A549 (cell line): ENCODE data around the gene TBXA2R. TPM values are rescaled to one million over a fixed set of nuclear protein-coding genes. Genes with fewer than 3 reads are reported as not detected.

Source experiments
- ATAC-seq, 2 experiments: fragments of 200-7000 bp in 1 of 2; fragments of >200 bp in 1 of 2; cut with Nextera tagmentation in 1 of 2; cut with Tn5 transposase in 1 of 2; 3 replicates each; pipeline versions ENCODE4 v1.8.0 to v1.9.1; 2018 to 2020; ENCODE audit warnings: mild to moderate bottlenecking in 1 of 2, moderate library complexity in 1 of 2
- CTCF ChIA-PET: fragments of 300-600 bp; sonication (Branson Sonifier 250); formaldehyde crosslinking; extraction: SDS; loops from one replicate; lab custom pipeline; 2021; ENCODE audit warnings: antibody characterized with exemption, inconsistent platforms; lab: Yijun Ruan, JAX
- POLR2A ChIA-PET: fragments of 350-600 bp; formaldehyde crosslinking; extraction: SDS; loops from one replicate; lab custom pipeline; 2021; ENCODE audit warnings: antibody characterized with exemption, inconsistent platforms; lab: Yijun Ruan, JAX
- DNase-seq, 2 experiments: peaks; one replicate each; pipeline versions ENCODE4 v3.0.0 to v3.0.0-alpha.2; 2011 to 2016; ENCODE audit warnings: low read depth in 1 of 2, low spot score in 1 of 2
- FAIRE-seq: peaks from 2 replicates; lab custom pipeline; 2011; peaks lifted over from hg19 to GRCh38; lab: Jason Lieb, UNC
- H3K27ac ChIP-seq, 2 experiments: fragments of >200 bp; sonication (Bioruptor Twin); formaldehyde crosslinking; 3 replicates each; pipeline ENCODE4 v1.5.1; 2016 to 2017
- H3K4me1 ChIP-seq: fragments of >200 bp; sonication (Bioruptor Twin); formaldehyde crosslinking; 3 replicates; pipeline ENCODE4 v1.6.1; 2016
- H3K4me2 ChIP-seq: fragments of >200 bp; sonication (Bioruptor Twin); formaldehyde crosslinking; 3 replicates; pipeline ENCODE4 v1.6.1; 2016
- H3K4me3 ChIP-seq: fragments of >200 bp; sonication (Bioruptor Twin); formaldehyde crosslinking; 3 replicates; pipeline ENCODE4 v1.5.1; 2016
- H3K9me3 ChIP-seq: fragments of >200 bp; sonication (Bioruptor Twin); formaldehyde crosslinking; 3 replicates; pipeline ENCODE4 v1.6.1; 2016
- CBX2 ChIP-seq: fragments of 200-600 bp; sonication (generic); IDR thresholded peaks from 2 replicates; pipeline ENCODE4 v1.6.1; 2016; ENCODE audit warnings: low read depth, mild to moderate bottlenecking, borderline replicate concordance
- CEBPB ChIP-seq, 2 experiments: fragments of >200 bp in 1 of 2; sonication (Bioruptor Twin) in 1 of 2; formaldehyde crosslinking in 1 of 2; IDR thresholded peaks; 2 replicates each; pipeline ENCODE4 v1.6.1; 2012 to 2016
- CHD2 ChIP-seq: fragments of 150-350 bp; IDR thresholded peaks from 2 replicates; pipeline ENCODE4 v1.6.1; 2014; ENCODE audit warnings: low read length; ENCODE audit not compliant: partially characterized antibody
- CHD4 ChIP-seq: fragments of 200-600 bp; sonication (generic); IDR thresholded peaks from 2 replicates; pipeline ENCODE4 v1.6.1; 2016; ENCODE audit warnings: antibody characterized with exemption, mild to moderate bottlenecking, borderline replicate concordance
- EHF ChIP-seq: fragments of 250-450 bp; sonication (Bioruptor Pico); IDR thresholded peaks from 2 replicates; pipeline ENCODE4 v1.5.0; 2020; ENCODE audit warnings: mild to moderate bottlenecking
- ESRRA ChIP-seq: fragments of 150-350 bp; IDR thresholded peaks from 2 replicates; pipeline ENCODE4 v1.6.1; 2014; ENCODE audit warnings: mild to moderate bottlenecking, low read length, borderline replicate concordance
- FOSB ChIP-seq: fragments of 250-450 bp; sonication (Bioruptor Pico); IDR thresholded peaks from 2 replicates; pipeline ENCODE4 v1.5.0; 2020; ENCODE audit warnings: mild to moderate bottlenecking, moderate library complexity
- FOSL2 ChIP-seq, 2 experiments: fragments of 450-650 bp in 1 of 2; fragments of >200 bp in 1 of 2; sonication (Bioruptor Twin) in 1 of 2; formaldehyde crosslinking; IDR thresholded peaks; 2 replicates each; pipeline versions ENCODE4 v1.5.0 to v1.6.1; 2016 to 2020; ENCODE audit warnings: mild to moderate bottlenecking in 1 of 2, moderate library complexity in 1 of 2
- FOXS1 ChIP-seq: fragments of 250-450 bp; sonication (Bioruptor Pico); IDR thresholded peaks from 2 replicates; pipeline ENCODE4 v1.5.0; 2020; ENCODE audit warnings: mild to moderate bottlenecking, moderate library complexity
- GATA3 ChIP-seq: IDR thresholded peaks from 2 replicates; pipeline ENCODE4 v1.6.1; 2012; ENCODE audit warnings: borderline replicate concordance
- HOXA7 ChIP-seq: fragments of 250-450 bp; sonication (Bioruptor Pico); IDR thresholded peaks from 2 replicates; pipeline ENCODE4 v1.5.0; 2020; ENCODE audit warnings: mild to moderate bottlenecking, moderate library complexity
- HOXB13 ChIP-seq: fragments of 250-450 bp; sonication (Bioruptor Pico); IDR thresholded peaks from 2 replicates; pipeline ENCODE4 v1.5.0; 2020; ENCODE audit warnings: low read depth, mild to moderate bottlenecking, moderate library complexity
- JUN ChIP-seq, 2 experiments: fragments of >200 bp; sonication (Bioruptor Twin); formaldehyde crosslinking; IDR thresholded peaks; 2 replicates in 1 of 2; 3 replicates in 1 of 2; pipeline ENCODE4 v1.6.1; 2016 to 2017
- KDM1A ChIP-seq: fragments of 200-600 bp; sonication (generic); IDR thresholded peaks from 2 replicates; pipeline ENCODE4 v1.6.1; 2016; ENCODE audit warnings: low read depth, mild to moderate bottlenecking
- KDM5A ChIP-seq: fragments of 200-600 bp; sonication (generic); IDR thresholded peaks from 2 replicates; pipeline ENCODE4 v1.6.1; 2016; ENCODE audit warnings: antibody characterized with exemption, mild to moderate bottlenecking
- MAFK ChIP-seq: fragments of 450-650 bp; IDR thresholded peaks from 2 replicates; pipeline ENCODE4 v1.6.1; 2014; ENCODE audit not compliant: partially characterized antibody
- MAZ ChIP-seq: fragments of 150-350 bp; IDR thresholded peaks from 2 replicates; pipeline ENCODE4 v1.6.1; 2014; ENCODE audit warnings: antibody characterized with exemption, low read depth, low read length, borderline replicate concordance
- NR3C1 ChIP-seq: fragments of >200 bp; sonication (Bioruptor Twin); formaldehyde crosslinking; IDR thresholded peaks from 3 replicates; pipeline ENCODE4 v1.6.1; 2017
- PHF8 ChIP-seq: fragments of 200-600 bp; sonication (generic); IDR thresholded peaks from 2 replicates; pipeline ENCODE4 v1.6.1; 2016; ENCODE audit warnings: low read depth, mild to moderate bottlenecking, antibody characterized with exemption, moderate library complexity, borderline replicate concordance
- POLR2AphosphoS2 ChIP-seq: conservative IDR thresholded peaks from 2 replicates; pipeline ENCODE4 v1.6.1; 2012; ENCODE audit warnings: low read length, improper control_type of control experiment, inconsistent platforms
- RCOR1 ChIP-seq: fragments of 150-350 bp; IDR thresholded peaks from 2 replicates; pipeline ENCODE4 v1.6.1; 2014; ENCODE audit warnings: antibody characterized with exemption, low read length, low read depth
- SMC3 ChIP-seq: fragments of >200 bp; sonication (Bioruptor Twin); formaldehyde crosslinking; IDR thresholded peaks from 3 replicates; pipeline ENCODE4 v1.6.1; 2018; ENCODE audit warnings: inconsistent platforms
- SREBF2 ChIP-seq: fragments of 450-650 bp; IDR thresholded peaks from 2 replicates; pipeline ENCODE4 v1.6.1; 2014; ENCODE audit warnings: mild to moderate bottlenecking, moderate library complexity
- TFCP2L1 ChIP-seq: fragments of 250-450 bp; sonication (Bioruptor Pico); IDR thresholded peaks from 2 replicates; pipeline ENCODE4 v1.5.0; 2021; ENCODE audit warnings: mild to moderate bottlenecking
- TP53 ChIP-seq: fragments of 250-450 bp; sonication (Bioruptor Pico); IDR thresholded peaks from 2 replicates; pipeline ENCODE4 v1.5.0; 2021; ENCODE audit warnings: mild to moderate bottlenecking, moderate library complexity
- ZSCAN20 ChIP-seq: fragments of 250-450 bp; sonication (Bioruptor Pico); IDR thresholded peaks from 2 replicates; pipeline ENCODE4 v1.8.0; 2022; ENCODE audit warnings: mild to moderate bottlenecking, moderate library complexity
- WGBS: methylation state at CpG from one replicate; pipeline ENCODE4 v1.1.6; 2017; ENCODE audit errors: missing lambda C conversion rate; 5-methylcytosine and 5-hydroxymethylcytosine counted together
- polyA plus RNA-seq, 4 experiments: library from polyadenylated mRNA; depleted of rRNA in 3 of 4; stranded (reverse); fragments of >200 nt; fragmentation: RNase III in 1 of 4; extraction: RNeasy Plus Mini Kit Qiagen cat#74134 plus additional on column Dnase treatment in 1 of 4; gene quantifications; 2 replicates in 3 of 4; 3 replicates in 1 of 4; pipeline ENCODE4 v1.2.3, GENCODE V29; 2011 to 2017
- TF ChIP-seq, protein P1 (sequence below): fragments of 250-450 bp; sonication (Bioruptor Pico); IDR thresholded peaks from 2 replicates; pipeline ENCODE4 v1.5.0; 2021; ENCODE audit warnings: mild to moderate bottlenecking, moderate library complexity, borderline replicate concordance
- TF ChIP-seq, protein P2 (sequence below): fragments of 250-450 bp; sonication (Bioruptor Pico); IDR thresholded peaks from 2 replicates; pipeline ENCODE4 v1.5.0; 2020; ENCODE audit warnings: low read depth, mild to moderate bottlenecking, moderate library complexity
- TF ChIP-seq, protein P3 (sequence below): fragments of 450-650 bp; IDR thresholded peaks from 2 replicates; pipeline ENCODE4 v1.6.1; 2014; ENCODE audit warnings: antibody characterized with exemption
- TF ChIP-seq, protein P4 (sequence below): fragments of >200 bp; sonication (Bioruptor Twin); formaldehyde crosslinking; IDR thresholded peaks from 2 replicates; pipeline ENCODE4 v1.6.1; 2016

Gene TBXA2R
- polyA plus RNA-seq, 2 of the 4 experiments (the other 2 are of a cell fraction), result 0.13 to 0.49 TPM

DNA sequence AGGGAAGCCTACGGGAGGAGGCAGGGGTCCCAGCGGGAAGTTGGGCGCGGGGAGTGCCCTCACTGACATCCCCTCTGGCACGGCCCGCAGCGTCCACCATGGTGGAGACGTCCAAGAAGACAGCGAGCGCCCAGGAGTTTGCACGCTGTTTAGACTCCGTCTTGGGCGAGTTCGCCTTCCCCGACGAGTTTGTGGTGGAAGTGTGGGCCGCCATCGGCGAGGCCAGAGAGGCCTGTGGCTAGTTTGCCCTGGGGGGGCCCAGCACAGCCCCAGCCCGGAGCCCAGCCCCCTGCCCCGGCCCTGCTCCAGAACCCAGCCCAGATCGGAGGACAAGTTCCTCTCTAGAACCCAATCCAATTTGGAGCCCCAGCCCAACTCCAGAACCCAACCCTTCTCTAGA, 16.7 kb downstream of the TBXA2R start:
- FAIRE-seq, result no peak
- no peak for ATAC-seq
- no peak for TF ChIP-seq HOXB13 (CRISPR knock-in tag)
- TF ChIP-seq, protein P1, sequence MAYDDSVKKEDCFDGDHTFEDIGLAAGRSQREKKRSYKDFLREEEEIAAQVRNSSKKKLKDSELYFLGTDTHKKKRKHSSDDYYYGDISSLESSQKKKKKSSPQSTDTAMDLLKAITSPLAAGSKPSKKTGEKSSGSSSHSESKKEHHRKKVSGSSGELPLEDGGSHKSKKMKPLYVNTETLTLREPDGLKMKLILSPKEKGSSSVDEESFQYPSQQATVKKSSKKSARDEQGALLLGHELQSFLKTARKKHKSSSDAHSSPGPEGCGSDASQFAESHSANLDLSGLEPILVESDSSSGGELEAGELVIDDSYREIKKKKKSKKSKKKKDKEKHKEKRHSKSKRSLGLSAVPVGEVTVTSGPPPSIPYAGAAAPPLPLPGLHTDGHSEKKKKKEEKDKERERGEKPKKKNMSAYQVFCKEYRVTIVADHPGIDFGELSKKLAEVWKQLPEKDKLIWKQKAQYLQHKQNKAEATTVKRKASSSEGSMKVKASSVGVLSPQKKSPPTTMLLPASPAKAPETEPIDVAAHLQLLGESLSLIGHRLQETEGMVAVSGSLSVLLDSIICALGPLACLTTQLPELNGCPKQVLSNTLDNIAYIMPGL (CRISPR knock-in tag), result no peak
- no peak for TF ChIP-seq KDM1A
- TF ChIP-seq, protein P2, sequence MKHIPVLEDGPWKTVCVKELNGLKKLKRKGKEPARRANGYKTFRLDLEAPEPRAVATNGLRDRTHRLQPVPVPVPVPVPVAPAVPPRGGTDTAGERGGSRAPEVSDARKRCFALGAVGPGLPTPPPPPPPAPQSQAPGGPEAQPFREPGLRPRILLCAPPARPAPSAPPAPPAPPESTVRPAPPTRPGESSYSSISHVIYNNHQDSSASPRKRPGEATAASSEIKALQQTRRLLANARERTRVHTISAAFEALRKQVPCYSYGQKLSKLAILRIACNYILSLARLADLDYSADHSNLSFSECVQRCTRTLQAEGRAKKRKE (CRISPR knock-in tag), result no peak
- TF ChIP-seq FOXS1 (CRISPR knock-in tag), result no peak
- no peak for TF ChIP-seq GATA3
- no peak for TF ChIP-seq CEBPB (IDR thresholded peaks at IDR 0.05)
- TF ChIP-seq TP53 (CRISPR knock-in tag), result no peak
- TF ChIP-seq JUN (IDR thresholded peaks at IDR 0.05), result no peak

DNA sequence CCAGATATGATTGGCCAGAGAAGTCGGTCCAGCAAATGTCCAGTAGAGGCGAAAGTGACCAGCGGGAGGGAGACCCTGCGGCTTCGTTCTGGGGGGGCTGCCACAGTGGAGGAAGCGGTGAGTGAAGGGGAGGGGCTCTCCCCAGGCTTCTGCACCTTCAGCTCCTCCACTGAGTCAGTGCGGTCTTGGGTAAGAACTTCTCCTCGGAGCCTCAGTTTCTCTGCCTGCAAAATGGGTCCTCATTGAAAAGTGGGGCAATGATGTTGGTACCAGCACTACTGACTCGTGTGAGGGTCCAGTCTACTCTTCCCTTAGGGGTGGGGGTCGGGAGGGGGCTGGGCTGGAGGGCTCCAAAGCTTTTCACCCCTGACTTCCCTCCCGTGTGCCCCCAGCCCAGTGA, 17.2 kb downstream of the TBXA2R start:
- WGBS, result 64% methylated on average over 10 of the region's 11 CpGs
- peaks cover 11% of the 10 kb centered on the region; the same call in 1 of the 3 replicates for H3K4me1 ChIP-seq
- peaks cover 8% of the 10 kb centered on the region; the same call in 2 of the 3 replicates for H3K9me3 ChIP-seq
- ATAC-seq, result no peak
- POLR2A ChIA-PET, result no interaction called here
- H3K4me3 ChIP-seq, result no peak overlapping the region
- TF ChIP-seq FOSL2 (IDR thresholded peaks at IDR 0.05) (no peak), FOSL2 (CRISPR knock-in tag; IDR thresholded peaks at IDR 0.05) (no peak), NR3C1 (no peak), CHD2 (no peak), ZSCAN20 (CRISPR knock-in tag) (no peak), PHF8 (no peak), ESRRA (no peak), TFCP2L1 (CRISPR knock-in tag) (no peak), FOSB (no peak)
- TF ChIP-seq, protein P3, sequence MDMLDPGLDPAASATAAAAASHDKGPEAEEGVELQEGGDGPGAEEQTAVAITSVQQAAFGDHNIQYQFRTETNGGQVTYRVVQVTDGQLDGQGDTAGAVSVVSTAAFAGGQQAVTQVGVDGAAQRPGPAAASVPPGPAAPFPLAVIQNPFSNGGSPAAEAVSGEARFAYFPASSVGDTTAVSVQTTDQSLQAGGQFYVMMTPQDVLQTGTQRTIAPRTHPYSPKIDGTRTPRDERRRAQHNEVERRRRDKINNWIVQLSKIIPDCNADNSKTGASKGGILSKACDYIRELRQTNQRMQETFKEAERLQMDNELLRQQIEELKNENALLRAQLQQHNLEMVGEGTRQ, result no peak
- FAIRE-seq, result no peak
- DNase-seq, result no peak
- H3K4me2 ChIP-seq, result no peak overlapping the region
- CTCF ChIA-PET, result interaction anchor here (1.1 to 1.8 kb wide), 3 partner anchors 10 to 45 kb away, joined by 3 to 4 read pairs (median 3); no protein-coding TSS in a partner anchor
- no peak overlapping the region for H3K27ac ChIP-seq

More for the DNA sequence above, 16.7 kb downstream of the TBXA2R start:
- H3K27ac ChIP-seq, result no peak overlapping the region
- POLR2A ChIA-PET, result no interaction called here
- H3K4me2 ChIP-seq, result no peak overlapping the region
- no peak for DNase-seq
- H3K9me3 ChIP-seq, result peaks cover 8% of the 10 kb centered on the region; the same call in 2 of the 3 replicates
- CTCF ChIA-PET, result interaction anchor here (1.8 kb wide), 1 partner anchor 11 kb away, joined by 4 read pairs; no protein-coding TSS in a partner anchor
- WGBS, result 84% methylated on average over 18 of the region's 22 CpGs
- H3K4me1 ChIP-seq, result peaks cover 11% of the 10 kb centered on the region; the same call in 1 of the 3 replicates
- no peak overlapping the region for H3K4me3 ChIP-seq

DNA sequence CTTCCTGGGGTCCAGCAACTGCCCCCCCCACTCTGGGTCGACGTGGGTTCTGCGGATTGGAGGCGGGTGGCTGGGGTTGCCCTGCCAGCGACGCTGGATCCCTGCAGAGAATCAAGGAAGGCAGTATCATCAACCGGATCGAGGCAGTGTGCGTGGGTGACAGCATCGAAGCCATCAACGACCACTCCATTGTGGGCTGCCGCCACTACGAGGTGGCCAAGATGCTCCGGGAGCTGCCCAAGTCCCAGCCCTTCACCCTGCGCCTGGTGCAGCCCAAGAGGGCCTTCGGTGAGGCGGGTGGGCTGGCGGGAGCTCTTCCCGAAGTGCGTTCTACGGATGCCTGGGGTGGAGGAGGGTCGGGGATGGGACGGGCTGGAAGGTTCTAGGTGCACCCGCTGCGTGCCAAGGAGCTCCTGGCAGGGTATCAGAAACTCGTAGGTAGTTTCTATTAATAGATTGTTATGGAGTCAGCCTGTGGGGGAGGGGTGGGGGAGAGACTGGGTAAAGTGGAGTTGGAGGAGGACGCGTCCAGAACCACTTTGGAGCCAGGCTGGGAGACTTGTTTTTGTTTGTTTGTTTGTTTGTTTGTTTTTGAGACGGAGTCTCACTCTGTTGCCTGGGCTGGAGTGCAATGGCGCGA, 19.8 kb downstream of the TBXA2R start:
- FAIRE-seq, result no peak
- peak overlapping the region; percentile 85; the same call in 1 of the 3 replicates for H3K4me2 ChIP-seq
- ATAC-seq, result peak; percentile 44 to 55; a peak in 4 of 6 replicates
- no peak for TF ChIP-seq MAZ
- TF ChIP-seq JUN (IDR thresholded peaks at IDR 0.05), result no peak
- TF ChIP-seq POLR2AphosphoS2, result no peak
- no peak for TF ChIP-seq SREBF2
- no peak for TF ChIP-seq SMC3
- no peak for TF ChIP-seq RCOR1
- TF ChIP-seq, protein P4, sequence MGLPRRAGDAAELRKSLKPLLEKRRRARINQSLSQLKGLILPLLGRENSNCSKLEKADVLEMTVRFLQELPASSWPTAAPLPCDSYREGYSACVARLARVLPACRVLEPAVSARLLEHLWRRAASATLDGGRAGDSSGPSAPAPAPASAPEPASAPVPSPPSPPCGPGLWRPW, result no peak
- no peak for TF ChIP-seq CHD4
- no peak for TF ChIP-seq EHF (CRISPR knock-in tag)
- TF ChIP-seq HOXA7 (CRISPR knock-in tag), result no peak
- no peak for TF ChIP-seq MAFK
- no peak for TF ChIP-seq KDM5A
- TF ChIP-seq CBX2, result no peak
- TF ChIP-seq, all 56 proteins: peak for 0
- no peak for DNase-seq
- ChIA-PET POLR2A (no interaction called here), CTCF (interaction anchor here (0.6 to 4.0 kb wide), 10 partner anchors 9 to 42 kb away, joined by 3 to 43 read pairs (median 4); no protein-coding TSS in a partner anchor)
- Histone ChIP-seq H3K4me1 (peaks cover 11% of the 10 kb centered on the region; the same call in 1 of the 3 replicates), H3K9me3 (peaks cover 8% of the 10 kb centered on the region; the same call in 2 of the 3 replicates), H3K4me3 (no peak overlapping the region), H3K27ac (no peak overlapping the region)
- 34% methylated on average over 16 of the region's 31 CpGs for WGBS
